Measurements from ENCODE around the gene ZNF614.

The ZNF614 gene

DNA sequence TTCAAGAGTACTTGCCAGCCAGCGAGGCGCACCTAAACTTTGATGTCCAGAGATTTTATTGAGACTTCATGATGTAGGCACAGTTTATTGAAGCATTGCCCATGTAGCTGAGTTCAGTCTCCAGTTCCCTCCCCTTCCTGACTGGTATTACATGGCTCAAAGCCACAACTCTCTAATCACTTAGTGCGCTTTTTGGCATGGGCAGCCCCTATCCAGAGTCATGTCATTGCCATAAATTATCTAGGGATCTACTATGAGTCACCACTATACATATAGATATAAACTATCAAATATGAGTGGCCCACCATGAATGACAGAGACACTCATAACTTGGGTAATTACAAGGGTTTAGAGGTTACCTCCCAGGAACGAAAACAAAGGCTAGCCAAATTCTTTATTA is 7.7 kb downstream of the ZNF614 start:
- TF ChIP-seq, protein P1, sequence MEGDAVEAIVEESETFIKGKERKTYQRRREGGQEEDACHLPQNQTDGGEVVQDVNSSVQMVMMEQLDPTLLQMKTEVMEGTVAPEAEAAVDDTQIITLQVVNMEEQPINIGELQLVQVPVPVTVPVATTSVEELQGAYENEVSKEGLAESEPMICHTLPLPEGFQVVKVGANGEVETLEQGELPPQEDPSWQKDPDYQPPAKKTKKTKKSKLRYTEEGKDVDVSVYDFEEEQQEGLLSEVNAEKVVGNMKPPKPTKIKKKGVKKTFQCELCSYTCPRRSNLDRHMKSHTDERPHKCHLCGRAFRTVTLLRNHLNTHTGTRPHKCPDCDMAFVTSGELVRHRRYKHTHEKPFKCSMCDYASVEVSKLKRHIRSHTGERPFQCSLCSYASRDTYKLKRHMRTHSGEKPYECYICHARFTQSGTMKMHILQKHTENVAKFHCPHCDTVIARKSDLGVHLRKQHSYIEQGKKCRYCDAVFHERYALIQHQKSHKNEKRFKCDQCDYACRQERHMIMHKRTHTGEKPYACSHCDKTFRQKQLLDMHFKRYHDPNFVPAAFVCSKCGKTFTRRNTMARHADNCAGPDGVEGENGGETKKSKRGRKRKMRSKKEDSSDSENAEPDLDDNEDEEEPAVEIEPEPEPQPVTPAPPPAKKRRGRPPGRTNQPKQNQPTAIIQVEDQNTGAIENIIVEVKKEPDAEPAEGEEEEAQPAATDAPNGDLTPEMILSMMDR (IDR thresholded peaks at IDR 0.05; ENCODE audit: control insufficient read depth, insufficient read depth, low read depth, low read length, missing control alignments) = no peak
- no peak overlapping the region for H3K4me3 ChIP-seq (ENCODE audit: control insufficient read depth, low read depth, low read length)
- no peak for DNase-seq (ENCODE audit: low read depth)

- H3K4me3 ChIP-seq (ENCODE audit: control insufficient read depth, low read depth, low read length) = no peak overlapping the region
- DNase-seq (ENCODE audit: low read depth) = no peak
- TF ChIP-seq, protein P1 (IDR thresholded peaks at IDR 0.05; ENCODE audit: control insufficient read depth, insufficient read depth, low read depth, low read length, missing control alignments) = no peak
Observed at GRCh38 chr19:52010674-52011073, 17.5 kb downstream of the ZNF614 start.

DNA sequence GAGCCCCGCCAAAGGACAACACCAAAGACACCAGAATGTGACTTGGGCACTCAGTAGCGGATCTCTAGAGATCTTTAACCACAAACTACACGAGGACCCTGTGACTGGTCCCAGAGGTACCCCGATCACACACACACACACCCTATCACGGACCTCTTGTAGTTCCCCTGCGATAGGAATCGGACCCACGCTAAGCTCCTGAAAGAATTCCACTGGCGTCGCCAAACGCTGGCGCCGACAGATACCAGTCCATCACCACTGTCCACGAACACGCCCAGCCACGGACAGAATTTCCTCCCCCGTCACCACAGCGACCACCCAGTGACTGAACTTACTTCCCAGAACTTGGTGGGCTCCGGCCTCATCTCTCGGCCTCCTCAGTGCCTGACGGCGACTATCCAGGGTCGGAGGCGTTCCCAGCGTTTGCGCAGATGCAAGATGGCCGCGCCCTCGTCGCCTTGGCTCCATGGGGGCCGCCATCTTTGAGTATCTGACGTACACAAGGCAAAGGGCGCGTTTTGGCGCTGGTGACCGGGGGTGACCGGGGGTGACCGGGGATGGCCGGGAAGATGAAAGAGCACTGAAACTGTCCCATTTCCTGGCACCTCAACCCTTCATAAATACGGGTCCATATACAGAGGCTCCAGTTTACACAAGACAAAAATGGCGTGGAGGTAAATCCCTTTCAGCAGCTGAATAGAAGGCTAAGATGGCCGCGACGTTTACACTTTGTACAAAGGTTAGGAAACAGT is 20.2 kb downstream of the ZNF614 start, which contains the start of gene ZNF615:
TSS of gene ZNF615 (minus strand) at position 406 of the 752 bp plus-strand sequence. CDS start 4,500 bp downstream, outside the sequence.
- DNase-seq (ENCODE audit: low read depth) = peak; percentile 35
- H3K4me3 ChIP-seq (ENCODE audit: control insufficient read depth, low read depth, low read length) = peak within 1 kb of the TSS; percentile 81
- TF ChIP-seq, protein P1 (IDR thresholded peaks at IDR 0.05; ENCODE audit: control insufficient read depth, insufficient read depth, low read depth, low read length, missing control alignments) = no peak

GRCh38 chr19:52007451-52007805 is 20.8 kb downstream of the ZNF614 start:
- TF ChIP-seq, protein P1 (IDR thresholded peaks at IDR 0.05; ENCODE audit: control insufficient read depth, insufficient read depth, low read depth, low read length, missing control alignments) = no peak
- DNase-seq (ENCODE audit: low read depth) = no peak
- peak overlapping the region; percentile 81 for H3K4me3 ChIP-seq (ENCODE audit: control insufficient read depth, low read depth, low read length)

GRCh38 chr19:51994048-51994644 is 34.0 kb downstream of the ZNF614 start:
- TF ChIP-seq, protein P1 (IDR thresholded peaks at IDR 0.05; ENCODE audit: control insufficient read depth, insufficient read depth, low read depth, low read length, missing control alignments) = no peak
- no peak for DNase-seq (ENCODE audit: low read depth)

DNA sequence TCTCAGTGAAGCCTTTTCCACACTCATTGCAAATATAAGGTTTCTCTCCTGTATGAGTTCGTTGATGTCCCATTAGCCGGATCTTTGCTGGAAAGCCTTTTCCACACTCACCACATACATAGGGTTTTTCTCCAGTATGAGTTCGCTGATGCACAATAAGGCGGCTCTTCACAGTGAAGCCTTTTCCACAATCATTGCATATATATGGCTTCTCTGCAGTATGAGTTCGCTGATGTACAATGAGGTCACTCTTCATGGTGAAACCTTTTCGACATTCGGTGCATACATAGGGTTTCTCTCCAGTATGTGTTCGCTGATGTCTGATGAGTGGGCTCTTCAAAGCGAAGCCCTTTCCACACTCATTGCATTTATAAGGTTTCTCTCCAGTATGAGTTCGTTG is 34.8 kb downstream of the ZNF614 start:
- H3K4me3 ChIP-seq (ENCODE audit: control insufficient read depth, low read depth, low read length) = no peak overlapping the region
- DNase-seq (ENCODE audit: low read depth) = no peak
- TF ChIP-seq, protein P1 (IDR thresholded peaks at IDR 0.05; ENCODE audit: control insufficient read depth, insufficient read depth, low read depth, low read length, missing control alignments) = no peak

More at GRCh38 chr19:51994048-51994644, 34.0 kb downstream of the ZNF614 start:
- H3K4me3 ChIP-seq (ENCODE audit: control insufficient read depth, low read depth, low read length) = no peak overlapping the region

Data from AG09309 (cell line).